Fibroblast of skin of scalp (primary cell): ENCODE measurements around the gene TBATA.

Source experiments
- DNase-seq: peaks from one replicate; pipeline ENCODE4 v3.0.0-alpha.2; 2013

The TBATA gene

GRCh38 chr10:70809011-70809611 lies 23.9 kb upstream of the TBATA start:
- DNase-seq: peak; percentile 46

- DNase-seq: no peak
These were observed 22.4 kb upstream of the TBATA start for GRCh38 chr10:70807556-70807955.

GRCh38 chr10:70806841-70807240 lies 21.7 kb upstream of the TBATA start:
- no peak for DNase-seq

- no peak for DNase-seq
These were observed 20.5 kb upstream of the TBATA start for GRCh38 chr10:70805619-70806215.

GRCh38 chr10:70804421-70804808 lies 19.2 kb upstream of the TBATA start:
- no peak for DNase-seq

- no peak for DNase-seq
These were observed 18.7 kb upstream of the TBATA start for GRCh38 chr10:70803775-70804420.

- DNase-seq: no peak
These were observed 16.7 kb upstream of the TBATA start for GRCh38 chr10:70801854-70802253.

- no peak for DNase-seq
These were observed 13.9 kb upstream of the TBATA start for GRCh38 chr10:70799124-70799523.

GRCh38 chr10:70797840-70798239 lies 12.7 kb upstream of the TBATA start:
- DNase-seq: no peak

GRCh38 chr10:70795613-70796012 lies 10.4 kb upstream of the TBATA start:
- no peak for DNase-seq

- DNase-seq: no peak
These were observed 6.3 kb upstream of the TBATA start for GRCh38 chr10:70791386-70792039.

GRCh38 chr10:70786799-70787415 lies 1.7 kb upstream of the TBATA start:
- peak; percentile 75 for DNase-seq

GRCh38 chr10:70784471-70784870 lies 706 bp downstream of the TBATA start:
- DNase-seq: peak; percentile 33

- DNase-seq: no peak
These were observed 1.2 kb downstream of the TBATA start for GRCh38 chr10:70784016-70784415.

- DNase-seq: no peak
These were observed 2.2 kb downstream of the TBATA start for GRCh38 chr10:70782746-70783680.

GRCh38 chr10:70782086-70782745 lies 3.0 kb downstream of the TBATA start:
- DNase-seq: no peak

GRCh38 chr10:70781461-70782051 lies 3.6 kb downstream of the TBATA start:
- no peak for DNase-seq

GRCh38 chr10:70780772-70781171 lies 4.4 kb downstream of the TBATA start:
- DNase-seq: no peak

GRCh38 chr10:70780370-70780760 lies 4.8 kb downstream of the TBATA start:
- no peak for DNase-seq

- no peak for DNase-seq
These were observed 5.4 kb downstream of the TBATA start for GRCh38 chr10:70779511-70780369.
